ENCODE measurements around the gene IDUA.

DNA sequence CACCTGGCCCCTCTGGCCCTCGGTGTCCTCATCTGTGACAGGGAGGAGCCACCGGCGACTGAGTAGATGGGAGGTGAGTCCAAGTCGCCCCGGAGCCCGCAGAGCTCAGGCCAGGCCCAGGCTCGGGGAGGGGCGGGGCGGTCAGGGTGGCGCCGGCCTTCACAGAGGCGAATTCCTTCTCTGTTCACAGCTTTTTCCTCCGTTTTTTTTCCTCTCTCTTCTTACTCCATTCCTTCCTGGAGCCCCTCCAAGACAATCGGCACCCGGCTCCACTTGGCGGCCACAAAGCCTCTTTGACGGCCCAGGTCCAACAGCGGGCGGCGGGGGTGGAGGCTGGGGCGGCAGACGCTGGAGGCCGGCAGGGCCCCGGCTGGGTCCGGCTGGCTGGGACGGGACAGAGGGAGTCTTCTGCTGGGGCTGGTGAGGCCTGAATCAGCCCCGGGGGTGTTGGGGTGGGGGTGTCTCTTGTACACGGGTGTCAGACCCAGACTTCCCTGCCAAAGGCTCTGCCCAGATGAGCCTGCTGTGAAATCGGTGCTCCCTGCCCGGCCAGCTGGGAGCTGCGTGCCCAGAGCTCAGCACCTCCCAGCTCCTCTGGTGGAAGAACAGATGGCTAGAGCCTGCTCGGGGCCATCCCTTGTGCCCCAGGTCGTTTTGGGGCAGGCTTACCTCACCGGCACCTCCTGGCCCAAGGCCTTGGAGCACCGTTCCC, 47.2 kb downstream of the IDUA start:
- TF ChIP-seq POLR2AphosphoS5 (IDR thresholded peaks at IDR 0.05; ENCODE audit: low read depth, low read length) = no peak
- TF ChIP-seq POLR2A (IDR thresholded peaks at IDR 0.05; ENCODE audit: low read depth, low read length) = no peak

All from GM12891 (cell line).